Activated T-helper 1 cell treated with anti-CD3 and anti-CD28 coated beads, Interleukin-12 subunit alpha, Interleukin-12 subunit beta, Interleukin-2, Interleukin-4 antibody, amounts not matched to agents 30 ng/mL and 10 ng/mL and 1 ng/mL, durations not matched to agents 14 hours and 24 hours and 36 hours (primary cell): ENCODE results near the gene MDGA2. TPM values are rescaled to one million over a fixed set of nuclear protein-coding genes. Genes with fewer than 3 reads are reported as not detected.
"Not testable (repeated sequence)": the region's sequence is repeated elsewhere in the genome, so short reads cannot be mapped to it uniquely, and the experiment has no call there.

Source experiments
- DNase-seq: peaks from one replicate; pipeline ENCODE4 v3.0.0; 2021; ENCODE audit warnings: low spot score
- H3K27ac Mint-ChIP-seq: one replicate; pipeline ENCODE4 v1.8.0; 2021; ENCODE audit warnings: mild to moderate bottlenecking, mixed read lengths
- H3K27me3 Mint-ChIP-seq: one replicate; pipeline ENCODE4 v1.8.0; 2022; ENCODE audit warnings: mild to moderate bottlenecking, moderate library complexity, mixed read lengths; ENCODE audit not compliant: insufficient read depth
- H3K36me3 Mint-ChIP-seq: one replicate; pipeline ENCODE4 v1.8.0; 2021; ENCODE audit warnings: low read depth, mixed read lengths
- H3K4me1 Mint-ChIP-seq: one replicate; pipeline ENCODE4 v1.8.0; 2021; ENCODE audit warnings: low read depth, mixed read lengths
- H3K4me3 Mint-ChIP-seq: one replicate; pipeline ENCODE4 v1.8.0; 2021; ENCODE audit warnings: mild to moderate bottlenecking, moderate library complexity, mixed read lengths
- H3K9me3 Mint-ChIP-seq: one replicate; pipeline ENCODE4 v1.8.0; 2021; ENCODE audit warnings: mixed read lengths
- intact Hi-C: fragments of 100-400 bp; cut with micrococcal nuclease; formaldehyde crosslinking; loops from one replicate; pipeline ENCODE4 v1.15.1; 2024
- total RNA-seq: library from RNA; stranded (reverse); gene quantifications from 2 replicates; pipeline ENCODE4 v1.2.3, GENCODE V29; 2022

MDGA2 gene
- total RNA-seq, 1 donor from 2014 or later = not detected

DNA sequence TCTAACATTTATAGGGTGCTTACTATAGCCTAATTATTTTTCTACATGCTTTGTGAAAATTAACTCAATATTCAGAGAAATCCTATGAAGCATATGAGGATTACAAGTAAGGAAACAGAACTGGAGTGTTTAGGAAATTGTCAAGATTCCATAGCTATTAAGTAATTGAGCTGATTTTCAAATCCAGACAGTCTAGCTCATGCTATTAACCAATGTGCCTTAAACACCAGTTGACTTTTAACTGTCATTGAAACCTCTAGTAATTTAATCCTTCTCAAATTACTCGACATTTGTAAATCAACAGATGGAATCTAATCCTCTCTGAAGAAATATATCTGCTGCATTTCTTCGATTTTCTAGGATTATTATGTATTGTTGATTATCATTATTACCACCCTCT, 488.9 kb downstream of the MDGA2 start:
- Mint-ChIP-seq H3K36me3 (no peaks in the 10 kb centered on the region), H3K27ac (no peak overlapping the region), H3K4me3 (no peak overlapping the region), H3K4me1 (no peaks in the 10 kb centered on the region), H3K27me3 (no peaks in the 10 kb centered on the region), H3K9me3 (no peaks in the 10 kb centered on the region)
- intact Hi-C loops = no loop called here
- no peak for DNase-seq

DNA sequence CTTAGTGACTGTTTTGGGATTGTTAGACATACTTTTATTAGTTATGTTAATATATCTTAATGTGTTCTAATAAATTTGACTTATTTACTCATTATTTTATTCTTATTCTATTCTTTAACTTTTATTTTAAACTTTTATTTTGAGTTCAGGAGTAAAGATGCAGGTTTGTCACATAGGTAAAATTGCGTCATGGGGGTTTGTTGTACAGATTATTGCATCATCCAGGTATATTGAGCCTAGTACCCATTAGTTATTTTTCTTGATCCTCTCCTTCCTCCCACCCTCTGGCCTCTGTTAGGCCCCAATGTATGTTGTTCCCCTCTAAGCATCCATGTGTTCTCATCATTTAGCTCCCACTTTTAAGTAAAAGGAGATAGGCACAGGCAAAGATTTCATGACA, 495.5 kb downstream of the MDGA2 start:
- intact Hi-C loops = no loop called here
- H3K27ac Mint-ChIP-seq = no peak overlapping the region
- H3K9me3 Mint-ChIP-seq = peaks cover 3% of the 10 kb centered on the region
- no peaks in the 10 kb centered on the region for H3K27me3 Mint-ChIP-seq
- no peak overlapping the region for H3K4me3 Mint-ChIP-seq
- H3K36me3 Mint-ChIP-seq = no peaks in the 10 kb centered on the region
- H3K4me1 Mint-ChIP-seq = no peaks in the 10 kb centered on the region
- no peak for DNase-seq

DNA sequence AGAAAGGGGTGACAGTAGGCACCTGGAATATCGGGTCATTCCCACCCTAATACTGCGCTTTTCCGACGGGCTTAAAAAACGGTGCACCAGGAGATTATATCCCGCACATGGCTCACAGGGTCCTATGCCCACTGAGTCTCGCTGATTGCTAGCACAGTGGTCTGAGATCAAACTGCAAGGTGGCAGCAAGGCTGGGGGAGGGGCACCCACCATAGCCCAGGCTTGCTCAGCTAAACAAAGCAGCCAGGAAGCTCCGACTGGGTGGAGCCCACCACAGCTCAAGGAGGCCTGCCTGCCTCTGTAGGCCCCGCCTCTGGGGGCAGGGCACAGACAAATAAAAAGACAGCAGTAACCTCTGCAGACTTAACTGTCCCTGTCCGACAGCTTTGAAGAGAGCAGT, 503.5 kb downstream of the MDGA2 start:
- intact Hi-C loops, H3K4me1 Mint-ChIP-seq, H3K27me3 Mint-ChIP-seq, H3K4me3 Mint-ChIP-seq, H3K36me3 Mint-ChIP-seq, H3K9me3 Mint-ChIP-seq, DNase-seq, H3K27ac Mint-ChIP-seq: not testable (repeated sequence)

DNA sequence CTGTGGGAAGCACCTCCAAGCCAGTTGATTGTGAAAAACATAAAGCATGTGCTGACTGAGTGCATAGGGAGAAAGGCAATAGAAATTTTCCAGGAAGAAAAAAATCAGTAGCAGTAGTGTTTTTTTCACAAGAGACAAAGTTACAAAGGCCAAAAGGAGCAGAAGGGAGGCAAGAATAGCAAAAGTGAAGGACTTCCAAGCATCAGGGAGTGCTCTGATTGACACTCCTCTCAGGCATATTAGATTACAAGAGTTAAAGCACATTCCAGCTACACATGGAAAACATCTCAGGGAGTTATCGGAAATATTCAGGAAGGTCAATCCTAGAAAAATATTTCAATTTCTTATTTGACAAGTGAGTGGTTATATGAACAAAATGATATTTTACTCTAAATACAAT, 508.0 kb downstream of the MDGA2 start:
- Mint-ChIP-seq H3K27ac (no peak overlapping the region), H3K9me3 (peaks cover 17% of the 10 kb centered on the region), H3K36me3 (no peaks in the 10 kb centered on the region), H3K27me3 (no peaks in the 10 kb centered on the region), H3K4me1 (no peaks in the 10 kb centered on the region), H3K4me3 (no peak overlapping the region)
- no peak for DNase-seq
- intact Hi-C loops = no loop called here

DNA sequence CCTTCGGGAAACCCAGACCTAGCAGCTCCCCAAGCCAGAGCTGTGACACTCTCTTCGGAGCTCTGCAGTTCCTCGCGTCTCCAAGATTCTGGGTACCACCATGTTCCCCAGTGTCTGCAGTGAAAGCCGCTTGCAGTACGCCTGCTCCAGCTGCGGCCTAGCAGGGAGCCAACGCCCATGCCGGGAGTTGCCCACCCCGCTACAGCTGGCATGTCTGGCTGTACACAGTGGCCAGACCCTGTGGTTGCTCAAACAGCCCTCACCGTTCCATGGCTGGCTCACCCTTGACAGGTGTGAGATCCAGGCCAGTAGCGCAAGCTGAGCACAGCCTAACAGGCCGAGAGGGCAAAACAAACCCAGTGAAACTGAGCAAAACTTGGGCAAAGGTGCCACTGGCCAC, 520.0 kb downstream of the MDGA2 start:
- intact Hi-C loops = no loop called here
- Mint-ChIP-seq H3K4me3 (no peak overlapping the region), H3K4me1 (no peaks in the 10 kb centered on the region), H3K9me3 (peaks cover 24% of the 10 kb centered on the region), H3K27ac (no peak overlapping the region), H3K36me3 (no peaks in the 10 kb centered on the region), H3K27me3 (no peaks in the 10 kb centered on the region)
- DNase-seq = no peak

DNA sequence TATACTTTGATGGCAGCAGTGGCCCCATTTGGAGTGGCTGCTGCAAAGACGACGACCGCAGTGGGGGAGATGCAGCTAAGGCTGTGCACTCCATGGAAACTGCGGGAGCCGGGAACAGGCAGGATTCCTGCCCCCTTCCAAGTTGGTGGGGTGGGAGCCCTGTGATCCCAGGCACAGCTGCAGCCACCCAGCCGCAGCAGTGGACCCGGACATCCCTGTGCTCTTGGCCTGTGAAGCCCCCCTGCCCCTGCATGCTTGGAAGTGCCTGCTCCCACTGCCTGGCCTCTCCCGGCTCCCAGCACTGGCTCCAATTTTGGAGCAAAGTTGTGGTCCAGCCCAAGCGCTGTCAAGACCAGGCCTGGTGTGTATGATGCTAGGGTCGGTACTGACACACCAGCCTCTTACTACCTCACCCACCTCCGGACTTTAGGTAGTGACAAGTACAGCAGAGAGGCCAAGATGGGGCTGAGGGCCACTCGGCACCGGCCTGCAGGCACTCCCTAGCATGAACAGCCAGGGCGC, 521.1 kb downstream of the MDGA2 start:
- Mint-ChIP-seq H3K27me3 (no peaks in the 10 kb centered on the region), H3K9me3 (peaks cover 24% of the 10 kb centered on the region), H3K36me3 (no peaks in the 10 kb centered on the region), H3K4me1 (no peaks in the 10 kb centered on the region), H3K27ac (no peak overlapping the region), H3K4me3 (no peak overlapping the region)
- intact Hi-C loops = no loop called here
- no peak for DNase-seq

DNA sequence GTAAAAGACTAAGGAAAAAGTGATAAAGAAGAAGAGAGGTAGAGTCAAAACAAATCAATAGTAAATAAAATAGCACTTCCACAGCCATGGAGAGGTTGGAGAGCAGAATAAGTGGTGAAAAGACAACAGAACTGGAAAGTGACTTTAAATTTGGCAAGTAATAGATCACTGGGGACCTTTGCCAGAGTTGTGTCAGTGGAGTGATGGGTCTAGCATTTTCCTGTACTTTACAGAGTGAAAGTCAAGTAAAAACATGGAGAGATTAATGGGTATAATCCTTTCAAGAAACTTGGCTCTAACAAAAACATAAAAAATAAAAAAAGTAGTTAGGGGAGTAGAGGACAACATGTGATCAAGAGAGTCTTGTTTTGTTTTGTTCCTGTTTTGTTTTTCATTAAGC, 521.7 kb downstream of the MDGA2 start:
- DNase-seq = no peak
- Mint-ChIP-seq H3K9me3 (peaks cover 22% of the 10 kb centered on the region), H3K4me1 (no peaks in the 10 kb centered on the region), H3K36me3 (no peaks in the 10 kb centered on the region), H3K27ac (no peak overlapping the region), H3K27me3 (no peaks in the 10 kb centered on the region), H3K4me3 (no peak overlapping the region)
- intact Hi-C loops = no loop called here

DNA sequence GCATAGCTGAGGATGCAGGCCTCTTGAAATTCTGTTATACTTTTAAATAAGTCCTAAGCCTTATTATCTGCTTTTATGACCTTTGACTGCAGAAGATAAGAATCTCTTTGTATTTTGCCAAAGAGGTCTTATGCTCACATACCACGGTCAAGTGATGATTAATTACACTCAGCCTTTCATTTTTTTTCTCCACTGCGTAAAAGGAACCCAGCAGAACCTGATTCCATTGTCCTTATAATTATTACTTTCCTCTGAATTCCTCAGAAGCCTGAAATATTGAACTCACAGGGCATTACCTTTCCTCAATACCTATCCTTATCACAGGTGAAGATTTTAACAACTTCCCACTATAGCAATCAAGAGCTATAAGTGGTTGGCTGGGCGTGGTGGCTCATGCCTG, 525.1 kb downstream of the MDGA2 start:
- Mint-ChIP-seq H3K36me3 (no peaks in the 10 kb centered on the region), H3K27ac (no peak overlapping the region), H3K4me1 (no peaks in the 10 kb centered on the region), H3K27me3 (no peaks in the 10 kb centered on the region), H3K9me3 (peaks cover 15% of the 10 kb centered on the region), H3K4me3 (no peak overlapping the region)
- intact Hi-C loops = no loop called here
- no peak for DNase-seq

DNA sequence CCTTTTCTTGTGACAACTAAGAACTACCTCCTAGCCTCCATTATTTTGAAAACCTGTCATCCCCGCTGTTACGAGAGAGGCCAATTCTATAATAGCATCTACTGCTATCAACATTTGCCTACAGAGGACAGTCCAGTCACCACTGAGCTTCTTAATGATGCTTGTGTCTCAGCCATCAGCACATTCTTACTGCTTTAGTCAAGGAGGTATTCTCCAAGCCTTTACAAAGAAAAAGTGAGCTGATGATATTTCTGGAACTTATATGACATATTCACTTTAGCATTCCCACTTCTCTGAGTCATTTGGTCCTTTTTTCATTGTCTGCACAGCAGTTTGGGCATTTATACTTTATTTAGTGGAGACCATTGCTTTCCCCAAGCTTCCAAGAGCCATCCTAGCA, 526.1 kb downstream of the MDGA2 start:
- no peaks in the 10 kb centered on the region for H3K27me3 Mint-ChIP-seq
- H3K36me3 Mint-ChIP-seq = no peaks in the 10 kb centered on the region
- no peak for DNase-seq
- intact Hi-C loops = no loop called here
- no peak overlapping the region for H3K27ac Mint-ChIP-seq
- peaks cover 15% of the 10 kb centered on the region for H3K9me3 Mint-ChIP-seq
- no peaks in the 10 kb centered on the region for H3K4me1 Mint-ChIP-seq
- H3K4me3 Mint-ChIP-seq = no peak overlapping the region

DNA sequence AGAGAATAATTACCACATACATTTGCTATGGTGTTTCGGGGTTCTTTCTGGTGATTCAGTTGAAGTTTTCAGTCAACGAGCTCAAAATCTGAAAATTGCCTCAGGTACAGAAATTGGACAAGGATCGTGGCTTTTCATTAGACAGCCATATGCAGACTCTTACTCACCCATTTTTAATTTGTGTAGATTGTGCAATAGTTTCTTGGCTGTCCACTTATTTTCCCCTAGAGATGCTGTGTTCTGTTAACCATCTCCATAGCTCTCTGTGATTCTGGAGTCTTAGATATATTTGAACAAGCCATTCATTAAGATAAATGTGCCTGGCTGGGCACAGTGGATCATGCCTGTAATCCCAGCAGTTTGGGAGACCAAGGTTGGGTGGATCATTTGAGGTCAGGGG, 526.7 kb downstream of the MDGA2 start:
- intact Hi-C loops = no loop called here
- Mint-ChIP-seq H3K4me1 (no peaks in the 10 kb centered on the region), H3K4me3 (no peak overlapping the region), H3K9me3 (peaks cover 13% of the 10 kb centered on the region), H3K27ac (no peak overlapping the region), H3K36me3 (no peaks in the 10 kb centered on the region), H3K27me3 (no peaks in the 10 kb centered on the region)
- no peak for DNase-seq

DNA sequence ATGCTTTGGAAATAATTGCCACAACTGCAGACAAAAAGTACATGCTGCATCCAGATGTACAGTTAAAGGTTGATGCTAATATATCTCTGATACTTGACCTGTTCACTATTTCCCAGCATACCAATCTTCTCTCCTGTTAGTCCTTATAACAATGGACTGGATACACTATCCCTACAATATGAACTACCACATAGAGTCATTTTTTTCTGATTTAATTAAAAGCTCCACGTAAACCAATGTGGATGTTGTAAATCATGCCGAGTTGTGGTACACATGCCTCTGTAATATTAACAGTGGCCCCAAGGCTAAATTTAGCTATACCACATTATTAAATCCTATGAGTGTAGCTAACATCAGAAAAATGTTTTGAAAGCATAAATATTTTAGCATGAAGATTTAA, 554.8 kb downstream of the MDGA2 start:
- Mint-ChIP-seq H3K36me3 (no peaks in the 10 kb centered on the region), H3K27ac (no peak overlapping the region), H3K27me3 (no peaks in the 10 kb centered on the region), H3K9me3 (peaks cover 7% of the 10 kb centered on the region), H3K4me1 (no peaks in the 10 kb centered on the region), H3K4me3 (no peak overlapping the region)
- DNase-seq = no peak
- intact Hi-C loops = no loop called here

DNA sequence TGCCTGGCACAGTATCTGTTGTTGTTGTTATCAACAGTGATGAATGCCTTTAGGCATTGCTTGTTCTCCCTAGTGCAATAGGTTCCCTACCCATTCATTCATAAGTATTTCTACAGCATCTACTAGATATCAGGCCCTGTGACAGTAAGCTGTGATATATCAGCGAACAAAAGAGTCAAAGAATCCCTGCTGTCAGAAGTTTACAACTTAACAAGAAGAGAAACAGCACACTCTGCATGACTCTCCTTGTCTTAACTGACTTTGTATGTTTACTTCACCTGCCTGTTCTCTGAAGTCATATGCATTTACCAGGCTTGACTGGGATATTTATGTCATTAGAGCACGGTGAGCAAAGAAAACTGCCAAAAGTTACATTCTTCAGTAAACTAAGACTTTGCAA, 571.6 kb downstream of the MDGA2 start:
- H3K36me3 Mint-ChIP-seq = no peaks in the 10 kb centered on the region
- no peak overlapping the region for H3K4me3 Mint-ChIP-seq
- no peak overlapping the region for H3K27ac Mint-ChIP-seq
- DNase-seq = no peak
- no peaks in the 10 kb centered on the region for H3K4me1 Mint-ChIP-seq
- intact Hi-C loops = no loop called here
- peaks cover 19% of the 10 kb centered on the region for H3K9me3 Mint-ChIP-seq
- H3K27me3 Mint-ChIP-seq = no peaks in the 10 kb centered on the region

DNA sequence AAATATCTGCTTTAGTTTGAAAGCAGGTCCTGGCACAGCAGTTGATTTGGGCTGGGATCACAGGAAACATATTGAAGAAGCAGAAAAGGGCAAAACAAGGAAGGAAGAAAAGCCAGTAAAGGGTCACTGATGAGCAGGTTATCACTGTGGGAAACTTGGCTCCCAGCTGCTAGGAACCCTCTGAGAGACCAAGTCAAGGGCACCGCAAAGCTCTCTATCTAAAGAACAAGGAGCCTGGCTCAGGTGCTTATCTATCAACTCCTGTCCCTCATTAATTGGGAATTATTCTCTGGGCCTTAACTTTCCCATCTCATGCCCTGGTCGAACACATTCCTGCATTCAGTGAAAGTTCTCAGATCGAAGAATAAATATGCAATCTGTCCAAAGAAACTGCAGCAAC, 572.9 kb downstream of the MDGA2 start:
- Mint-ChIP-seq H3K36me3 (no peaks in the 10 kb centered on the region), H3K4me1 (no peaks in the 10 kb centered on the region), H3K27ac (no peak overlapping the region), H3K4me3 (no peak overlapping the region), H3K9me3 (peaks cover 15% of the 10 kb centered on the region), H3K27me3 (no peaks in the 10 kb centered on the region)
- DNase-seq = no peak
- intact Hi-C loops = no loop called here

DNA sequence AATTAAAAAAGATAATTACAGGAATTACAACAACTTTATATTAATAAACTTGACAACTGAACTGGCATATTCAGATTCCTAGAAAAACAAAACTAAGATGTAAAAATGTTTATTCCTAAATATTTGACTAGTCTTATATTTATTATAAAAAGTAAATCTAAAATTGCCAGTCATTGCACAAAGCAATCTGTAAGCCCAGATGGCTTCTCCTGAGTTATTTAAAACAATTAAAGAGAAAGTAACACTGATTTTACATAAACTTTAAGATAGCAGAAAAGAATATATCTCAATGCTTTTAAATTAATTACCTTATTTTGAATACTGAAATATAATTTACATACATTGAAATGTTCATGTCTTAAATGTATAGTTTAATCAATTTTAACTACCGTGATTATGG, 589.7 kb downstream of the MDGA2 start:
- H3K27me3 Mint-ChIP-seq = no peaks in the 10 kb centered on the region
- H3K36me3 Mint-ChIP-seq = no peaks in the 10 kb centered on the region
- intact Hi-C loops = no loop called here
- no peaks in the 10 kb centered on the region for H3K9me3 Mint-ChIP-seq
- H3K4me1 Mint-ChIP-seq = no peaks in the 10 kb centered on the region
- DNase-seq = no peak
- H3K27ac Mint-ChIP-seq = no peak overlapping the region
- no peak overlapping the region for H3K4me3 Mint-ChIP-seq
